Left kidney (tissue), 2 donors: ENCODE data around the gene WNK1. TPM values are rescaled to one million over a fixed set of nuclear protein-coding genes. Genes with fewer than 3 reads are reported as not detected.
"Not testable (repeated sequence)": the region's sequence is repeated elsewhere in the genome, so short reads cannot be mapped to it uniquely, and the experiment has no call there.

Source experiments
- DNase-seq: peaks from one replicate; pipeline ENCODE4 v3.0.0-alpha.2; 2013
- polyA plus RNA-seq: library from polyadenylated mRNA; unstranded; fragments of 120-200 nt; gene quantifications from one replicate; pipeline ENCODE4 v1.2.1, GENCODE V29; 2013; ENCODE audit not compliant: insufficient read length

WNK1 gene
- polyA plus RNA-seq, 1 donor, result 132 TPM

GRCh38 chr12:909861-910260 is 157.5 kb downstream of the WNK1 start:
- no peak for DNase-seq

GRCh38 chr12:910416-910815 is 158.0 kb downstream of the WNK1 start:
- DNase-seq, result no peak

- DNase-seq, result no peak
These were observed 158.9 kb downstream of the WNK1 start for GRCh38 chr12:911191-911826.

- no peak for DNase-seq
These were observed 160.3 kb downstream of the WNK1 start for GRCh38 chr12:912466-913235.

GRCh38 chr12:913919-914698 is 161.7 kb downstream of the WNK1 start:
- no peak for DNase-seq

GRCh38 chr12:915090-915489 is 162.7 kb downstream of the WNK1 start:
- no peak for DNase-seq

- DNase-seq, result peak; percentile 65
These were observed 163.9 kb downstream of the WNK1 start for GRCh38 chr12:916240-916639.

- no peak for DNase-seq
These were observed 164.5 kb downstream of the WNK1 start for GRCh38 chr12:916712-917445.

GRCh38 chr12:920676-921075 is 168.3 kb downstream of the WNK1 start:
- DNase-seq, result no peak

GRCh38 chr12:922285-922684 is 169.9 kb downstream of the WNK1 start:
- no peak for DNase-seq

GRCh38 chr12:926641-927040 is 174.3 kb downstream of the WNK1 start:
- no peak for DNase-seq

GRCh38 chr12:931060-931459 is 178.7 kb downstream of the WNK1 start:
- DNase-seq, result no peak

- no peak for DNase-seq
These were observed 179.2 kb downstream of the WNK1 start for GRCh38 chr12:931591-931990.

- DNase-seq, result not testable (repeated sequence)
These were observed 183.5 kb downstream of the WNK1 start for GRCh38 chr12:935891-936290.

GRCh38 chr12:936377-937345 is 184.3 kb downstream of the WNK1 start:
- no peak for DNase-seq

- DNase-seq, result no peak
These were observed 186.4 kb downstream of the WNK1 start for GRCh38 chr12:938810-939209.

GRCh38 chr12:943051-943450 is 190.7 kb downstream of the WNK1 start:
- no peak for DNase-seq

- no peak for DNase-seq
These were observed 191.8 kb downstream of the WNK1 start for GRCh38 chr12:944211-944610.

- no peak for DNase-seq
These were observed 193.8 kb downstream of the WNK1 start for GRCh38 chr12:946212-946611.

GRCh38 chr12:946631-947030 is 194.3 kb downstream of the WNK1 start:
- DNase-seq, result no peak

- DNase-seq, result no peak
These were observed 195.9 kb downstream of the WNK1 start for GRCh38 chr12:948238-948637.
